ENCODE results near the gene DCTN5.
"Not testable (repeated sequence)": the region's sequence is repeated elsewhere in the genome, so short reads cannot be mapped to it uniquely, and the experiment has no call there.

Gene DCTN5

DNA sequence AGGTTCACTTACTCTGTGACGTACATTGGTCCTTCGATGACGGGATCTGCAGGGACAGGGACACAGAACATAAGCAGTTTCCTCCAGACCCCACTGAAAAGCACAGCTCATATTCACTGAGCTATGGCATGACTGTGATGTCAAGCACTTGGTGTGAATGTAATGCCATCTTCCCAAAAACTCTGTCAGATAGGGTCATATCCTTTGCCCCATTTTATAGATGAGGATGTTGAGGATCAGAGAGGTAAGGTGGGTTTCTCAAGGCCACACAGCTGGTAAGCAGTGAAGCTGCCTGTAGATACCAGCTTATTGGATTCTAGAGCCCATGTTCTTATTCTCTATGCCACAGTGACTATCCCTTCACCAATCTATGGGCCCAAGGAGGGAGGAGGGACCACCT lies 69.2 kb downstream of the DCTN5 start:
- DNase-seq (ENCODE audit: low spot score in 2 of 2): no peak
- no peaks in the 10 kb centered on the region for H3K9me3 ChIP-seq
- no peak overlapping the region for H3K4me3 ChIP-seq
- H3K36me3 ChIP-seq (replicated peaks): no peaks in the 10 kb centered on the region
- no peaks in the 10 kb centered on the region for H3K27me3 ChIP-seq (ENCODE audit: low read depth)
- in situ Hi-C loops (cut with MboI; ENCODE audit: low sequenced_read_pairs): no loop called here
- H3K4me1 ChIP-seq: no peaks in the 10 kb centered on the region

GRCh38 chr16:23711785-23712184 lies 70.5 kb downstream of the DCTN5 start:
- in situ Hi-C loops (cut with MboI; ENCODE audit: low sequenced_read_pairs): no loop called here

GRCh38 chr16:23712976-23713375 lies 71.7 kb downstream of the DCTN5 start, which contains the start of gene ERN2:
Gene ERN2, minus strand, starts transcription at chr16:23713222. Its CDS starts 35 bp downstream, at chr16:23713187.
- in situ Hi-C loops (cut with MboI; ENCODE audit: low sequenced_read_pairs): no loop called here
- DNase-seq (ENCODE audit: low spot score in 2 of 2): no peak
- peaks cover 3% of the 10 kb centered on the region; the same call in 1 of the 2 replicates for H3K27me3 ChIP-seq (ENCODE audit: low read depth)
- H3K4me1 ChIP-seq: no peaks in the 10 kb centered on the region
- H3K9me3 ChIP-seq: no peaks in the 10 kb centered on the region
- H3K36me3 ChIP-seq (replicated peaks): no peaks in the 10 kb centered on the region
- H3K4me3 ChIP-seq: no peak within 1 kb of the TSS

More at GRCh38 chr16:23711785-23712184, 70.5 kb downstream of the DCTN5 start:
- Histone ChIP-seq H3K4me3 (no peak overlapping the region), H3K27me3 (ENCODE audit: low read depth) (no peaks in the 10 kb centered on the region), H3K36me3 (replicated peaks) (no peaks in the 10 kb centered on the region), H3K4me1 (no peaks in the 10 kb centered on the region), H3K9me3 (no peaks in the 10 kb centered on the region)
- DNase-seq (ENCODE audit: low spot score in 2 of 2): no peak

DNA sequence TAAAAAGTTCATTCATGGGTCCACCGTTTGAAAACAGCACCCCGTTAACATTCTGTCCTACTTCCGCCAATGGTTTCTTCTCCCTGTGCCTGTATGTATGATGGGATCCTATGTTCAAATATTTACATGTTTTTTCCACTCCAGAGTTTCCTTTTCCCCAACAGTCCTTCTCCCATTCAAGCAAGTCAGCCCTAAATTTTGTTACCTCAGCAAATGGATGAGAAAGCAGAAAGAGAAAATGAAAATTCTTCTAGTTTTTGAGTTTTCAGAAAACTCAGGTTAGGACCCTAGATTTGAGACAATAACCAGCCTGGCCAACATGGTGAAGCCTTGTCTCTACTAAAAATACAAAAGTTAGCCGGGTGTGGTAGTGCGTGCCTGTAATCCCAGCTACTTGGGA lies 75.2 kb downstream of the DCTN5 start:
- Histone ChIP-seq H3K4me3 (no peak overlapping the region), H3K4me1 (no peaks in the 10 kb centered on the region), H3K9me3 (no peaks in the 10 kb centered on the region), H3K36me3 (replicated peaks) (no peaks in the 10 kb centered on the region), H3K27me3 (ENCODE audit: low read depth) (peaks cover 6% of the 10 kb centered on the region; the same call in 1 of the 2 replicates)
- no peak for DNase-seq (ENCODE audit: low spot score in 2 of 2)
- in situ Hi-C loops (cut with MboI; ENCODE audit: low sequenced_read_pairs): no loop called here

GRCh38 chr16:23722613-23723240 lies 81.5 kb downstream of the DCTN5 start:
- H3K9me3 ChIP-seq; DNase-seq (ENCODE audit: low spot score in 2 of 2); H3K4me1 ChIP-seq; in situ Hi-C loops (cut with MboI; ENCODE audit: low sequenced_read_pairs); H3K4me3 ChIP-seq; H3K36me3 ChIP-seq (replicated peaks); H3K27me3 ChIP-seq (ENCODE audit: low read depth): not testable (repeated sequence)

- no peak overlapping the region for H3K4me3 ChIP-seq
- in situ Hi-C loops (cut with MboI; ENCODE audit: low sequenced_read_pairs): no loop called here
- no peak for DNase-seq (ENCODE audit: low spot score in 2 of 2)
- no peaks in the 10 kb centered on the region for H3K9me3 ChIP-seq
- H3K27me3 ChIP-seq (ENCODE audit: low read depth): 0 out of 2 replicates have a peak, but pooled peaks cover 2% of the 10 kb centered on the region
- no peaks in the 10 kb centered on the region for H3K4me1 ChIP-seq
- H3K36me3 ChIP-seq (replicated peaks): no peaks in the 10 kb centered on the region
These were observed 83.0 kb downstream of the DCTN5 start for GRCh38 chr16:23724096-23724784.

DNA sequence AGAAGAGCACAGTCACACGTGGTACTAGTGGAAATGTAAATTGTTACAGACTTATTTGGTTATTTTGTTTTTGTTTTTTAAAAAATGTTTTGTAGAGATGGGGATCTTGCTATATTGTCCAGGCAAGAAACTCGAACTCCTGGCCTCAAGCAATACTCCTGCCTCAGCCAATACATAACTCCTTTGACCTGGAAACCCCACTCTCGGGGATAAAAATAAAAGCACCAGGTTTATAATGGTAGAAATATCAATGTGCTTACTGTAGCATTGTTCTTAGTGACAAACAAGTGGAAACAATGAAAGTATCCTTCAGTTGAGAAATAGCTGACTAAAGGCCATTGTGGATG lies 83.5 kb downstream of the DCTN5 start:
- in situ Hi-C loops (cut with MboI; ENCODE audit: low sequenced_read_pairs): no loop called here
- 0 out of 2 replicates have a peak, but pooled peaks cover 2% of the 10 kb centered on the region for H3K27me3 ChIP-seq (ENCODE audit: low read depth)

GRCh38 chr16:23726710-23727109 lies 85.4 kb downstream of the DCTN5 start:
- H3K27me3 ChIP-seq (ENCODE audit: low read depth): 0 out of 2 replicates have a peak, but pooled peaks cover under 1% of the 10 kb centered on the region
- in situ Hi-C loops (cut with MboI; ENCODE audit: low sequenced_read_pairs): no loop called here
- no peaks in the 10 kb centered on the region for H3K9me3 ChIP-seq

More for the DNA sequence above, 83.5 kb downstream of the DCTN5 start:
- H3K9me3 ChIP-seq: no peaks in the 10 kb centered on the region
- H3K36me3 ChIP-seq (replicated peaks): no peaks in the 10 kb centered on the region
- H3K4me1 ChIP-seq: no peaks in the 10 kb centered on the region
- no peak for DNase-seq (ENCODE audit: low spot score in 2 of 2)
- no peak overlapping the region for H3K4me3 ChIP-seq

More at GRCh38 chr16:23726710-23727109, 85.4 kb downstream of the DCTN5 start:
- H3K4me1 ChIP-seq: no peaks in the 10 kb centered on the region
- no peak overlapping the region for H3K4me3 ChIP-seq
- DNase-seq (ENCODE audit: low spot score in 2 of 2): no peak
- H3K36me3 ChIP-seq (replicated peaks): no peaks in the 10 kb centered on the region

All from HAP-1 (cell line).